ENCODE data around the gene TPSG1.
"Not testable (repeated sequence)": the region's sequence is repeated elsewhere in the genome, so short reads cannot be mapped to it uniquely, and the experiment has no call there.

Gene TPSG1

GRCh38 chr16:1188432-1189189 lies 36.5 kb downstream of the TPSG1 start:
- no peak overlapping the region for H3K4me3 ChIP-seq (ENCODE audit: low read depth, low read length)
- no peak for DNase-seq (ENCODE audit: low read depth)
- no peak for TF ChIP-seq CTCF (IDR thresholded peaks at IDR 0.05; ENCODE audit: control insufficient read depth, extremely low read depth, insufficient read depth)

GRCh38 chr16:1185460-1186207 lies 39.4 kb downstream of the TPSG1 start:
- H3K4me3 ChIP-seq (ENCODE audit: low read depth, low read length); DNase-seq (ENCODE audit: low read depth): not testable (repeated sequence)

GRCh38 chr16:1184980-1185379 lies 40.1 kb downstream of the TPSG1 start:
- TF ChIP-seq CTCF (IDR thresholded peaks at IDR 0.05; ENCODE audit: control insufficient read depth, extremely low read depth, insufficient read depth), result no peak
- no peak overlapping the region for H3K4me3 ChIP-seq (ENCODE audit: low read depth, low read length)
- DNase-seq (ENCODE audit: low read depth), result no peak

- TF ChIP-seq CTCF (IDR thresholded peaks at IDR 0.05; ENCODE audit: control insufficient read depth, extremely low read depth, insufficient read depth), result no peak
Observed at GRCh38 chr16:1184156-1184868, 40.8 kb downstream of the TPSG1 start.

GRCh38 chr16:1182950-1183907 lies 41.8 kb downstream of the TPSG1 start:
- TF ChIP-seq CTCF (IDR thresholded peaks at IDR 0.05; ENCODE audit: control insufficient read depth, extremely low read depth, insufficient read depth), result no peak
- no peak overlapping the region for H3K4me3 ChIP-seq (ENCODE audit: low read depth, low read length)
- DNase-seq (ENCODE audit: low read depth), result no peak

More at GRCh38 chr16:1184156-1184868, 40.8 kb downstream of the TPSG1 start:
- H3K4me3 ChIP-seq (ENCODE audit: low read depth, low read length), result no peak overlapping the region
- no peak for DNase-seq (ENCODE audit: low read depth)

- DNase-seq (ENCODE audit: low read depth), result no peak
- H3K4me3 ChIP-seq (ENCODE audit: low read depth, low read length), result no peak overlapping the region
- TF ChIP-seq CTCF (IDR thresholded peaks at IDR 0.05; ENCODE audit: control insufficient read depth, extremely low read depth, insufficient read depth), result no peak
Observed at GRCh38 chr16:1182316-1182671, 42.8 kb downstream of the TPSG1 start.

Data from LNCaP clone FGC (cell line).